Neuronal stem cell (in vitro differentiated cells): ENCODE data around the gene ATP6V1F.

Experiments used
- DNase-seq: peaks from one replicate; pipeline ENCODE4 v3.0.0-alpha.2; 2013; ENCODE audit warnings: low spot score
- H2AFZ ChIP-seq: one replicate; pipeline ENCODE4 v1.6.1; 2013; ENCODE audit warnings: mild to moderate bottlenecking, low read length, inconsistent platforms
- H2AK5ac ChIP-seq: 2 replicates; pipeline ENCODE4 v1.6.1; 2013; ENCODE audit warnings: low read depth, mild to moderate bottlenecking, inconsistent platforms, low read length, moderate library complexity, mixed read lengths
- H2BK120ac ChIP-seq: 2 replicates; pipeline ENCODE4 v1.6.1; 2013; ENCODE audit warnings: low read depth, mild to moderate bottlenecking, inconsistent platforms, low read length, moderate library complexity, mixed read lengths
- H2BK12ac ChIP-seq: one replicate; pipeline ENCODE4 v1.6.1; 2013; ENCODE audit warnings: low read length, inconsistent platforms
- H2BK15ac ChIP-seq: 2 replicates; pipeline ENCODE4 v1.6.1; 2013; ENCODE audit warnings: mild to moderate bottlenecking, low read length, inconsistent platforms, mixed read lengths
- H2BK5ac ChIP-seq: one replicate; pipeline ENCODE4 v1.6.1; 2013; ENCODE audit warnings: inconsistent platforms, mild to moderate bottlenecking, low read length, moderate library complexity
- H3K14ac ChIP-seq: one replicate; pipeline ENCODE4 v1.6.1; 2013; ENCODE audit warnings: low read length, inconsistent platforms
- H3K18ac ChIP-seq: 2 replicates; pipeline ENCODE4 v1.6.1; 2013; ENCODE audit warnings: low read length, inconsistent platforms
- H3K23ac ChIP-seq: 2 replicates; pipeline ENCODE4 v1.6.1; 2013; ENCODE audit warnings: low read depth, mild to moderate bottlenecking, mixed read lengths, low read length, inconsistent platforms; ENCODE audit not compliant: poor library complexity
- H3K27ac ChIP-seq: replicated peaks from 3 replicates; pipeline ENCODE4 v1.5.1; 2013; ENCODE audit warnings: low read length, inconsistent platforms
- H3K27me3 ChIP-seq, 3 experiments: 2 replicates each; pipeline ENCODE4 v1.6.1; 2013; ENCODE audit warnings: low read length in 3 of 3, mild to moderate bottlenecking in 2 of 3, inconsistent platforms in 1 of 3, low read depth in 1 of 3, mixed read lengths in 1 of 3, moderate library complexity in 1 of 3; ENCODE audit not compliant: control insufficient read depth in 3 of 3, insufficient read depth in 3 of 3
- H3K36me3 ChIP-seq, 2 donors: replicated peaks in 1 of 2; 2 replicates each; pipeline ENCODE4 v1.6.1; 2013; ENCODE audit warnings: low read length in 2 of 2; ENCODE audit not compliant: control insufficient read depth in 2 of 2, insufficient read depth in 2 of 2
- H3K4ac ChIP-seq: 2 replicates; pipeline ENCODE4 v1.6.1; 2013; ENCODE audit warnings: inconsistent platforms, mild to moderate bottlenecking, low read length, moderate library complexity
- H3K4me1 ChIP-seq, 2 donors: 1 replicate in 1 of 2; 2 replicates in 1 of 2; pipeline ENCODE4 v1.6.1; 2013; ENCODE audit warnings: low read length in 2 of 2, low read depth in 1 of 2; ENCODE audit not compliant: control insufficient read depth in 2 of 2, insufficient read depth in 1 of 2
- H3K4me2 ChIP-seq: one replicate; pipeline ENCODE4 v1.6.1; 2013; ENCODE audit warnings: mild to moderate bottlenecking, low read length, inconsistent platforms; ENCODE audit not compliant: insufficient read depth, poor library complexity, severe bottlenecking
- H3K4me3 ChIP-seq, 2 donors: 2 replicates each; pipeline ENCODE4 v1.5.1; 2013; ENCODE audit warnings: low read length in 2 of 2, mild to moderate bottlenecking in 2 of 2, inconsistent platforms in 1 of 2, moderate library complexity in 1 of 2
- H3K79me1 ChIP-seq: one replicate; pipeline ENCODE4 v1.6.1; 2013; ENCODE audit warnings: low read depth, mild to moderate bottlenecking, inconsistent platforms, low read length, moderate library complexity
- H3K9ac ChIP-seq: one replicate; pipeline ENCODE4 v1.6.1; 2013; ENCODE audit warnings: mild to moderate bottlenecking, low read depth, low read length, inconsistent platforms; ENCODE audit not compliant: poor library complexity
- H3K9me3 ChIP-seq, 2 donors: replicated peaks in 1 of 2; 2 replicates each; pipeline versions ENCODE3 to v1.6.1; 2013; ENCODE audit warnings: low read length in 2 of 2, mild to moderate bottlenecking in 2 of 2, inconsistent platforms in 1 of 2, low read depth in 1 of 2, mixed read lengths in 1 of 2, moderate library complexity in 1 of 2; ENCODE audit not compliant: control insufficient read depth in 2 of 2, insufficient read depth in 1 of 2
- H4K8ac ChIP-seq: one replicate; pipeline ENCODE4 v1.6.1; 2013; ENCODE audit warnings: low read depth, mild to moderate bottlenecking, inconsistent platforms, low read length, moderate library complexity
- H4K91ac ChIP-seq: one replicate; pipeline ENCODE4 v1.6.1; 2013; ENCODE audit warnings: low read length, low read depth, mild to moderate bottlenecking, inconsistent platforms; ENCODE audit not compliant: poor library complexity
- WGBS, 2 donors: extraction: QIAGEN DNeasy Blood & Tissue Kit; methylation state at CpG; one replicate each; pipeline ENCODE4 v1.1.7; 2013; ENCODE audit warnings: missing lambda C conversion rate in 2 of 2, mixed read lengths in 1 of 2; ENCODE audit not compliant: insufficient read length in 2 of 2, insufficient replicate concordance in 1 of 2; ENCODE audit errors: extremely low coverage in 2 of 2; 5-methylcytosine and 5-hydroxymethylcytosine counted together

The ATP6V1F gene

DNA sequence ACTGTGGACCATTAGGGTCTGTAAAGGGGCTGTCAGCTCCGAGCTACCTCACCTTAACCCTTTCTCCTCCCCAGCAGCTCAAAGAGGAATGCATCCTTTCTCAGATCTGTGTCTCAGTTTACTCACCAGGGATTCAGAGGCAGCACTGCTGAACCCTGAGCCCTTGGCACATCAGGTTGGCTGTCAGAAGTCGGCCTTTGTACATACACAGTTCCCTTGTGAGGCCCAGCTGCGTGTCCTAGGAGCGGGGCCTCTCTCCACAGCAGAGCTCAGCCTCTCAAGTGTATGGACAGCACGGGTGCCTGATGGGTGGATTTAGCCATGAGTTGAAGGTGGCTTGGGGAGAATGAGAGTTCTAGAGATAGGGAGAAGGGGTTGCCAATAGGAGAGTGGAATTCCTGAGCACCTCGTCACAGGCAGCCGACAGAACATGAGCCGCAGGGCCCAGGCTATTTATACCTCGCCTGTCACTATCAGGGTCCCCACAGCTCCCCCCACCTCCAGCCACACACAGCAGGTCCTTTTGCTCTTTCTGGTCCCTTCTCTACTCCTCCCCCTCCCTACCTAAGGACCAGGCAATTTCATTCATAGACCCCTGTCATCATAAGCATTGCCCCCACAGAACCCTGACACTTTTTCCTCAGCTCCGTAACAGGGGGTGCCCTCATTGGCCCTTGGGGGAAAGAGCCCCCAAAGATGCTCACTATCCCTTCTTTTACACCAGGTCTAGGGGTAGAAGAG, 34.5 kb upstream of the ATP6V1F start:
- Histone ChIP-seq H3K14ac (no peak overlapping the region), H3K27ac (peak overlapping the region; percentile 68), H2BK5ac (no peak overlapping the region), H3K9ac (no peak overlapping the region), H2AK5ac (peak overlapping the region; percentile 47), H3K23ac (no peak overlapping the region), H3K27me3 (no peaks in the 10 kb centered on the region), H2BK120ac (no peak overlapping the region), H2AFZ (peak overlapping the region; percentile 79), H2BK15ac (peak overlapping the region; percentile 2), H3K79me1 (peaks cover 2% of the 10 kb centered on the region), H3K4me1 (peaks cover 29 to 36% of the 10 kb centered on the region in 2 donors), H4K8ac (no peak overlapping the region), H4K91ac (no peak overlapping the region), H3K4me2 (no peak overlapping the region), H3K4me3 (no peak overlapping the region), H3K18ac (peak overlapping the region; percentile 78), H2BK12ac (peak overlapping the region; percentile 36), H3K36me3 (no peaks in the 10 kb centered on the region), H3K9me3 (no peaks in the 10 kb centered on the region), H3K4ac (no peak overlapping the region)
- no CpG with 5 or more reads among the region's 10 CpGs for WGBS, 2 donors
- DNase-seq: no peak

DNA sequence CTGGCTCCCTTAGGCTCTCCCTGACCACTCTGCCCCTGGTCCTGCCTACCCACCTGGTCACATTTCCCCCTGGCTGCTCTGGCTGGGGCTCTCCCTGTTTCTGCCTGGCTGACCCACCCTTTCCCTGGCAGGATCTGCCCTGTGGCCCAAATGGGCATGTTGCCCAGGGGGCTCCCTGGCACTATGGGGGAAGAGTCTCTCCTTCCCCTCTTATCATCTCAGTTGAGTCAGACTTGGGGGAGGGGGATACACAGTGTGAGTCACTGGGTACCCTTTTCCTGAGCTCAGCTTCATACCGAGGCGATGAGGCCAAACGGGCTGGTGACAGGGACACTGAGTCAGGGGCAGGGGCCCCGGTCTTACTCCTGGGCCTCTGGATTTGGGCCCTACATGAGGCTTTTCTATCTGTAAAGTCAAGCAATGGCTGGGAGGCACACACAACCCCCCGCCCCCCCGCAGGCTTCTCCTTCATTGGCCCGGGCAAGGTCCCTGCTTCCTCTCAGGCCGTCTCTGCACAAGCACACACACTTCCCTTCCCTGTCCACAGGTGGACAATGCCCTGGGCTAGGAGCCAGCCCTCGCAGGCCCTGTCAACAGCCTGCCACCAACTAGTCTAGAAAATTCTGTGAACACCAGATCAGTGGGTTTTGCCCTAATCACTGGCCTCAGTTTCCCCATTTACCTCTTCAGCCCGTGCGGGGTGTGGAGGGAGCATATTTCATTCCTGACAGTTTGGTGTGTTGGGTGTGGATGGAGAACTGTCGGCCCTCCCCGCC, 33.1 kb upstream of the ATP6V1F start:
- peaks cover 37 to 46% of the 10 kb centered on the region in 2 donors for H3K4me1 ChIP-seq
- peaks cover 2% of the 10 kb centered on the region for H3K79me1 ChIP-seq
- DNase-seq: no peak
- H2BK12ac ChIP-seq: no peak overlapping the region
- peak overlapping the region; percentile 87 for H2BK15ac ChIP-seq
- H2AFZ ChIP-seq: no peak overlapping the region
- no peak overlapping the region for H2BK5ac ChIP-seq
- H2BK120ac ChIP-seq: peak overlapping the region; percentile 38
- H3K36me3 ChIP-seq: no peaks in the 10 kb centered on the region
- H3K9ac ChIP-seq: no peak overlapping the region
- no peak overlapping the region for H3K4ac ChIP-seq
- peak overlapping the region in 1 of 2 donors; percentile 27 for H3K4me3 ChIP-seq
- peak overlapping the region; percentile 85 for H3K4me2 ChIP-seq
- peak overlapping the region; percentile 81 for H3K18ac ChIP-seq
- H3K27ac ChIP-seq: no peak overlapping the region
- H3K27me3 ChIP-seq: no peaks in the 10 kb centered on the region
- WGBS, 2 donors: no CpG with 5 or more reads among the region's 13 CpGs
- H3K14ac ChIP-seq: no peak overlapping the region
- H3K9me3 ChIP-seq: no peaks in the 10 kb centered on the region
- H4K8ac ChIP-seq: no peak overlapping the region
- H2AK5ac ChIP-seq: peak overlapping the region; percentile 73
- H4K91ac ChIP-seq: no peak overlapping the region
- no peak overlapping the region for H3K23ac ChIP-seq

GRCh38 chr7:128830231-128831177, 32.2 kb upstream of the ATP6V1F start, which contains the start of gene FLNC:
Gene FLNC (plus strand): TSS chr7:128830406. CDS start chr7:128830638, 232 bp downstream.
- Histone ChIP-seq H2BK15ac (peak within 1 kb of the TSS; percentile 87), H3K4me2 (peak within 1 kb of the TSS; percentile 85), H2AK5ac (peak within 1 kb of the TSS; percentile 89), H4K91ac (no peak within 1 kb of the TSS), H3K4ac (peak within 1 kb of the TSS; percentile 80), H3K4me3 (peak within 1 kb of the TSS; percentile 29 to 82), H3K36me3 (peaks cover 0 to 7% of the 10 kb centered on the region in 2 donors), H3K27me3 (no peaks in the 10 kb centered on the region), H3K18ac (peak within 1 kb of the TSS; percentile 99), H2BK120ac (peak within 1 kb of the TSS; percentile 95), H4K8ac (no peak within 1 kb of the TSS), H3K14ac (peak within 1 kb of the TSS; percentile 85), H3K23ac (peak within 1 kb of the TSS; percentile 96), H3K9me3 (no peaks in the 10 kb centered on the region), H3K4me1 (peaks cover 38 to 46% of the 10 kb centered on the region in 2 donors), H2BK5ac (peak within 1 kb of the TSS; percentile 98), H2AFZ (peak within 1 kb of the TSS; percentile 92), H3K9ac (peak within 1 kb of the TSS; percentile 99), H3K79me1 (peaks cover 6% of the 10 kb centered on the region), H2BK12ac (peak within 1 kb of the TSS; percentile 63), H3K27ac (peak within 1 kb of the TSS; percentile 90)
- no CpG with 5 or more reads among the region's 109 CpGs for WGBS, 2 donors
- no peak for DNase-seq
